ENCODE results near the gene FAM167B.
A peak's percentile ranks its signal among the peaks of the same experiment; 100 is the strongest.

Gene FAM167B

GRCh38 chr1:32208469-32208868, 38.6 kb upstream of the FAM167B start:
- FAIRE-seq, result no peak
- no peak for DNase-seq (ENCODE audit: insufficient read length)
- TF ChIP-seq POLR2AphosphoS5 (IDR thresholded peaks at IDR 0.05; ENCODE audit: low read depth, low read length), result no peak

GRCh38 chr1:32208891-32209328, 38.1 kb upstream of the FAM167B start, which contains the start of gene DCDC2B:
DCDC2B (plus strand) TSS chr1:32209089; CDS start chr1:32209094, 5 bp downstream.
- no peak for DNase-seq (ENCODE audit: insufficient read length)
- FAIRE-seq, result no peak
- TF ChIP-seq POLR2A (IDR thresholded peaks at IDR 0.05; ENCODE audit: low read depth, low read length) (no peak), POLR2AphosphoS5 (IDR thresholded peaks at IDR 0.05; ENCODE audit: low read depth, low read length) (no peak), TAF1 (IDR thresholded peaks at IDR 0.05; ENCODE audit: borderline replicate concordance, low read depth, low read length) (no peak)

GRCh38 chr1:32215629-32216480, 31.2 kb upstream of the FAM167B start:
- peak; percentile 59 for DNase-seq (ENCODE audit: insufficient read length)
- peak; percentile 91 for FAIRE-seq

GRCh38 chr1:32216566-32216965, 30.5 kb upstream of the FAM167B start:
- no peak for FAIRE-seq
- no peak for TF ChIP-seq POLR2AphosphoS5 (IDR thresholded peaks at IDR 0.05; ENCODE audit: low read depth, low read length)
- no peak for TF ChIP-seq TAF1 (IDR thresholded peaks at IDR 0.05; ENCODE audit: borderline replicate concordance, low read depth, low read length)
- TF ChIP-seq POLR2A (IDR thresholded peaks at IDR 0.05; ENCODE audit: low read depth, low read length), result no peak
- no peak for DNase-seq (ENCODE audit: insufficient read length)

More at GRCh38 chr1:32215629-32216480, 31.2 kb upstream of the FAM167B start:
- no peak for TF ChIP-seq TAF1 (IDR thresholded peaks at IDR 0.05; ENCODE audit: borderline replicate concordance, low read depth, low read length)
- TF ChIP-seq POLR2AphosphoS5 (IDR thresholded peaks at IDR 0.05; ENCODE audit: low read depth, low read length), result no peak
- TF ChIP-seq POLR2A (IDR thresholded peaks at IDR 0.05; ENCODE audit: low read depth, low read length), result no peak

DNA sequence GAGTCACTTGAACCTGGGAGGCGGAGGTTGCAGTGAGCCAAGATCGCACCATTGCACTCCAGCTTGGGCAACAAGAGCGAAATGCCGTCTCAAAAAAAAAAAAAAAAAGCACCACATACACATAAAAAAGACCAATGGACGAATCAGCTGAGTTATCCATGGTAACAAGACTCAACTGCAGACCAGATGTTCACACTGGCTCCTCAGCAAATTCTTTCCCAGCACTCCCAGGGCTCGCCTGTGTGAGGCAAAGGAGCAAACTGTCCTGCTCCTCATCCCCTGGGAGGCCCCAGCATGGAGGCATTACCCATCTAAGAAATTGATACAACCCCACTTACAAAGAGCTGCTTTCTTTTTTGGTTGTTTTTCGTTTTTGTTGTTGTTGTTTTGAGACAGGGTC, 28.0 kb upstream of the FAM167B start:
- no peak for TF ChIP-seq TAF1 (IDR thresholded peaks at IDR 0.05; ENCODE audit: borderline replicate concordance, low read depth, low read length)
- no peak for TF ChIP-seq POLR2AphosphoS5 (IDR thresholded peaks at IDR 0.05; ENCODE audit: low read depth, low read length)
- no peak for TF ChIP-seq POLR2A (IDR thresholded peaks at IDR 0.05; ENCODE audit: low read depth, low read length)
- DNase-seq (ENCODE audit: insufficient read length), result no peak
- no peak for FAIRE-seq

GRCh38 chr1:32220746-32221580, 26.1 kb upstream of the FAM167B start:
- TF ChIP-seq POLR2A (IDR thresholded peaks at IDR 0.05; ENCODE audit: low read depth, low read length) (no peak), POLR2AphosphoS5 (IDR thresholded peaks at IDR 0.05; ENCODE audit: low read depth, low read length) (no peak), TAF1 (IDR thresholded peaks at IDR 0.05; ENCODE audit: borderline replicate concordance, low read depth, low read length) (no peak)
- no peak for FAIRE-seq
- DNase-seq (ENCODE audit: insufficient read length), result no peak

GRCh38 chr1:32221581-32221979, 25.4 kb upstream of the FAM167B start:
- TF ChIP-seq TAF1 (IDR thresholded peaks at IDR 0.05; ENCODE audit: borderline replicate concordance, low read depth, low read length) (no peak), POLR2A (IDR thresholded peaks at IDR 0.05; ENCODE audit: low read depth, low read length) (no peak), POLR2AphosphoS5 (IDR thresholded peaks at IDR 0.05; ENCODE audit: low read depth, low read length) (no peak)
- DNase-seq (ENCODE audit: insufficient read length) (no peak), FAIRE-seq (no peak)

DNA sequence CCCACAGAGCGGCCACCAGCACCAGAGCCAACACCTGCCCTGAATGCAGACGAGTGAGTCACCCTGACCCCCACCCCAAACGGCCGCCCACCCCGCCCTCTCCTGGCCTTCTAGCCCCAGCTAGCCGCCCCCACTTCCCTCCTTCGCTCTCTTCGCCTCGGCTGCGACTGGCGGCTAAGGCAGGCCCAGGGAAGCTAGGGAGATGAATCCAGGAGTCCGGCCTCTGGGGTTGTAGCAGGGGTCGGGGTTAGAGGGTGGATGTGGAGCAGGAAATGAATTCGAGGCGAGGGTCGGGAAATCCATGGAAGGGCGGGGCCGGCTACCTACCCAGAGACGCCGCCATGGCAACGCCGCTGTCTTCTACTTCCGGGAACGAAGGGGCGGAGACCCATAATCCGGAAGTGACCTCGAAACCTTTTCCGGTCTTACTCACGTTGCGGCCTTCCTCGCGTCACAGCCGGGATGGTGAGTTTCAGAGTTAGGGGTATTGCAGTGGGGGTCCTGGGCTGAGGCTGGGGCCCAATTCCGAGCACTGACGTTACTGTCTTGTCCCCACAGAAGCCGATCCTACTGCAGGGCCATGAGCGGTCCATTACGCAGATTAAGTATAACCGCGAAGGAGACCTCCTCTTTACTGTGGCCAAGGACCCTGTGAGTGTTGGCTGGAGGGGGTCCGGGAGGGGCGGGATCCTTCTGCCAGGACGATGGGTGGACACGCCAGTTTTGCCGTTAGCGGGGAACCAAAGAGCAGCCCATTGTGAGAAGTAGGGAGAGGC, 24.9 kb upstream of the FAM167B start, which contains the start of the genes EIF3I and TMEM234:
Gene EIF3I (plus strand): TSS at position 428 of the 776 bp plus-strand sequence. CDS start 35 bp downstream, at position 463.
Gene TMEM234 (minus strand): TSS at position 374 of the 776 bp plus-strand sequence. CDS start 31 bp downstream, at position 343.
- peak; percentile 98 for FAIRE-seq
- peak; percentile 49; the same call in 1 of the 2 replicates for TF ChIP-seq TAF1 (IDR thresholded peaks at IDR 0.05; ENCODE audit: borderline replicate concordance, low read depth, low read length)
- peak; percentile 87 for TF ChIP-seq POLR2AphosphoS5 (IDR thresholded peaks at IDR 0.05; ENCODE audit: low read depth, low read length)
- TF ChIP-seq POLR2A (IDR thresholded peaks at IDR 0.05; ENCODE audit: low read depth, low read length), result peak; percentile 89; the same call in 1 of the 2 replicates

GRCh38 chr1:32223683-32224082, 23.3 kb upstream of the FAM167B start:
- DNase-seq (ENCODE audit: insufficient read length), result no peak
- no peak for TF ChIP-seq POLR2AphosphoS5 (IDR thresholded peaks at IDR 0.05; ENCODE audit: low read depth, low read length)
- no peak for FAIRE-seq

More for the DNA sequence above, 24.9 kb upstream of the FAM167B start, which contains the start of the genes EIF3I and TMEM234:
- peak; percentile 94 for DNase-seq (ENCODE audit: insufficient read length)

- DNase-seq (ENCODE audit: insufficient read length), result no peak
- FAIRE-seq, result no peak
- TF ChIP-seq POLR2A (IDR thresholded peaks at IDR 0.05; ENCODE audit: low read depth, low read length) (no peak), POLR2AphosphoS5 (IDR thresholded peaks at IDR 0.05; ENCODE audit: low read depth, low read length) (no peak), TAF1 (IDR thresholded peaks at IDR 0.05; ENCODE audit: borderline replicate concordance, low read depth, low read length) (no peak)
Observed at GRCh38 chr1:32224285-32224684, 22.7 kb upstream of the FAM167B start.

DNA sequence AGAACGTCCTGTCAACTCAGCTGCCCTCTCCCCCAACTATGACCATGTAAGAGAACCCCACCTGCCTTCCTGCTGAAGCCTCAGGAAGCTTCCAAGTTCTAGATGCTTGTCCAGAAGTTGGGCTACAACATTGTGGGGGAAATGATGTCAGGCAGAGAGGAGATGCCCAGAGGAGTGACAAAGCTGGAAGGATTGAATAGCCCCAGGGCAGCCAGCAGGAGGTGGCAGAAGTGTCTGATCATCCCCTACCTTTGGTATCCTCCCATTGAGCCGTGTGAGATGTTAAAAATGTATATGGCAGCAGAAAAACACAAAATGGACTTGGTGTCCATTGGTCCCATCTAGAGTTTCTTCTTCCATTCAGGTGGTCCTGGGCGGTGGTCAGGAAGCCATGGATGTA, 18.3 kb upstream of the FAM167B start:
- DNase-seq (ENCODE audit: insufficient read length) (no peak), FAIRE-seq (no peak)
- TF ChIP-seq POLR2AphosphoS5 (IDR thresholded peaks at IDR 0.05; ENCODE audit: low read depth, low read length) (no peak), TAF1 (IDR thresholded peaks at IDR 0.05; ENCODE audit: borderline replicate concordance, low read depth, low read length) (no peak), POLR2A (IDR thresholded peaks at IDR 0.05; ENCODE audit: low read depth, low read length) (no peak)

Data from GM12892 (cell line).